ENCODE data around the gene SATB1. TPM values are rescaled to one million over a fixed set of nuclear protein-coding genes. Genes with fewer than 3 reads are reported as not detected.
A peak's percentile ranks its signal among the peaks of the same experiment; 100 is the strongest.

SATB1 gene
- total and polyA plus RNA-seq, 2 experiments from 2014 or later: 17.4 to 28.9 TPM

DNA sequence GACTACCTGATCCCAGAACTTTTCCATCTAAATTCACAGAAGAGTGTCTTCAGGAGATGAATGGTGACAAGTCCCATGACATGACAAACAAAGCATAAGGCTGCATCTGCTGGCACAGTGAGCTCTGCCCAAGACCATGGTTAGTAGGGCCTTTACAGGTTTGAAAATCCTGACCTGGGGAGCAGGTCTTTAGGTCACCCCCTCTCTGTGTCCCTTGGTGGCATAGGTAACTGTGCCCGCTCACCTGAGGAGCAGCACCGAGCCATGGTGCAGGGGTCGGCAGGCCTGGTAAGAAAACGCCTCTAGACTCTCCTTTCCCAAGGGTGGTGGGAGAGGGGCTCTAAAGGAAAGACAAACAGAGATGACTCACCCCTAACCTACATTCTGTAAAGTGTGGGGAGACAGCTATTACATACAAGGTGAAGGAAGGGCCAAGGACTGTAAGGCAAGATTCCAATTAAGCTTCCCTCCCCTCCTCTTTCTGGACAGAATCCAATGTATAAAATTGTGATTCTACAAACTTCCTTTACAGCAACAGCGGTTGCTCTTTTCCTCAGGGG, 74.0 kb downstream of the SATB1 start:
- Histone ChIP-seq H3K36me3 (ENCODE audit: insufficient read depth) (no peaks in the 10 kb centered on the region), H3K4me3 (no peak overlapping the region), H3K79me2 (replicated peaks; ENCODE audit: insufficient read depth) (no peaks in the 10 kb centered on the region), H3K4me2 (no peak overlapping the region), H3K27me3 (ENCODE audit: insufficient read depth) (no peaks in the 10 kb centered on the region), H3K4me1 (ENCODE audit: insufficient read depth) (peaks cover 69% of the 10 kb centered on the region), H3F3A (replicated peaks; ENCODE audit: low read depth) (no peaks in the 10 kb centered on the region), H2AFZ (no peak overlapping the region), H3K27ac (ENCODE audit: low read depth) (no peak overlapping the region), H4K20me1 (replicated peaks; ENCODE audit: insufficient read depth) (no peaks in the 10 kb centered on the region), H3K9me2 (ENCODE audit: insufficient read depth) (no peaks in the 10 kb centered on the region)
- H3K27ac Mint-ChIP-seq: peak overlapping the region; percentile 83; the same call in 1 of the 2 replicates
- peaks cover 17% of the 10 kb centered on the region; the same call in 2 of the 3 replicates for H3K36me3 Mint-ChIP-seq (ENCODE audit: low read depth)
- H3K4me3 Mint-ChIP-seq: no peak overlapping the region
- peaks cover 2% of the 10 kb centered on the region for H3K27me3 Mint-ChIP-seq (ENCODE audit: insufficient read depth, low read depth, poor library complexity)
- ATAC-seq (peak; percentile 68), DNase-seq (ENCODE audit: low spot score) (peak; percentile 30)
- H3K9me3 Mint-ChIP-seq: no peaks in the 10 kb centered on the region
- no peak for TF ChIP-seq CREB1 (CRISPR knock-in tag; IDR thresholded peaks at IDR 0.05; ENCODE audit: low read depth)
- TF ChIP-seq ZNF114 (CRISPR knock-in tag; IDR thresholded peaks at IDR 0.05): no peak
- no peak for TF ChIP-seq STAT1 (IDR thresholded peaks at IDR 0.05; ENCODE audit: unreplicated experiment)
- TF ChIP-seq EZH2phosphoT487 (IDR thresholded peaks at IDR 0.05; ENCODE audit: unreplicated experiment): no peak
- TF ChIP-seq, protein P1, sequence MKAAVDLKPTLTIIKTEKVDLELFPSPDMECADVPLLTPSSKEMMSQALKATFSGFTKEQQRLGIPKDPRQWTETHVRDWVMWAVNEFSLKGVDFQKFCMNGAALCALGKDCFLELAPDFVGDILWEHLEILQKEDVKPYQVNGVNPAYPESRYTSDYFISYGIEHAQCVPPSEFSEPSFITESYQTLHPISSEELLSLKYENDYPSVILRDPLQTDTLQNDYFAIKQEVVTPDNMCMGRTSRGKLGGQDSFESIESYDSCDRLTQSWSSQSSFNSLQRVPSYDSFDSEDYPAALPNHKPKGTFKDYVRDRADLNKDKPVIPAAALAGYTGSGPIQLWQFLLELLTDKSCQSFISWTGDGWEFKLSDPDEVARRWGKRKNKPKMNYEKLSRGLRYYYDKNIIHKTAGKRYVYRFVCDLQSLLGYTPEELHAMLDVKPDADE (IDR thresholded peaks at IDR 0.05): no peak
- no peak for TF ChIP-seq POLR2AphosphoS5 (IDR thresholded peaks at IDR 0.05; ENCODE audit: low read depth)
- TF ChIP-seq CTCF (conservative IDR thresholded peaks at IDR 0.05; ENCODE audit: low read depth in 2 of 2): no peak
- no peak for TF ChIP-seq ZNF331 (CRISPR knock-in tag; IDR thresholded peaks at IDR 0.05; ENCODE audit: low read depth)
- no peak for TF ChIP-seq REST (IDR thresholded peaks at IDR 0.05; ENCODE audit: unreplicated experiment)
- TF ChIP-seq EZH2 (IDR thresholded peaks at IDR 0.05; ENCODE audit: low read depth, unreplicated experiment): no peak
- TF ChIP-seq JUNB (IDR thresholded peaks at IDR 0.05; ENCODE audit: unreplicated experiment): no peak
- no peak for TF ChIP-seq ZNF462 (CRISPR knock-in tag; IDR thresholded peaks at IDR 0.05)
- no peak for TF ChIP-seq NANOG (IDR thresholded peaks at IDR 0.05; ENCODE audit: borderline replicate concordance)
- H3K4me1 Mint-ChIP-seq: peaks cover 80% of the 10 kb centered on the region
